GM06990 (cell line): ENCODE results near the gene KIAA1217.
A peak's percentile ranks its signal among the peaks of the same experiment; 100 is the strongest.

Source experiments
- DNase-seq: peaks from one replicate; pipeline ENCODE4 v3.0.0-alpha.2; 2011; ENCODE audit not compliant: insufficient read length; ENCODE audit errors: extremely low read depth
- H3K27me3 ChIP-seq: replicated peaks from 2 replicates; pipeline ENCODE4 v1.6.0; 2011; ENCODE audit warnings: low read length; ENCODE audit not compliant: control insufficient read depth, insufficient read depth
- H3K36me3 ChIP-seq: 2 replicates; pipeline ENCODE4 v1.5.1; 2011; ENCODE audit warnings: low read length; ENCODE audit not compliant: control insufficient read depth, insufficient read depth
- H3K4me3 ChIP-seq: replicated peaks from 2 replicates; pipeline ENCODE4 v1.5.1; 2011; ENCODE audit warnings: low read depth, mild to moderate bottlenecking, control low read depth, low read length
- CTCF ChIP-seq: IDR thresholded peaks from 2 replicates; pipeline ENCODE4 v1.5.1; 2011; ENCODE audit warnings: low read length, control low read depth, mild to moderate bottlenecking, inconsistent platforms; ENCODE audit not compliant: insufficient read depth, poor library complexity, severe bottlenecking

The KIAA1217 gene

GRCh38 chr10:24414597-24414996 is 205.7 kb downstream of the KIAA1217 start:
- Histone ChIP-seq H3K4me3 (no peak overlapping the region), H3K36me3 (no peaks in the 10 kb centered on the region), H3K27me3 (no peaks in the 10 kb centered on the region)
- no peak for DNase-seq
- no peak for TF ChIP-seq CTCF

- Histone ChIP-seq H3K4me3 (no peak overlapping the region), H3K36me3 (no peaks in the 10 kb centered on the region), H3K27me3 (no peaks in the 10 kb centered on the region)
- DNase-seq = no peak
- TF ChIP-seq CTCF = no peak
Measured at GRCh38 chr10:24415455-24416125, 206.7 kb downstream of the KIAA1217 start.

GRCh38 chr10:24416248-24416647 is 207.3 kb downstream of the KIAA1217 start:
- no peaks in the 10 kb centered on the region for H3K27me3 ChIP-seq
- H3K4me3 ChIP-seq = no peak overlapping the region
- no peak for TF ChIP-seq CTCF
- DNase-seq = no peak
- H3K36me3 ChIP-seq = no peaks in the 10 kb centered on the region

- H3K4me3 ChIP-seq = no peak overlapping the region
- no peaks in the 10 kb centered on the region for H3K27me3 ChIP-seq
- TF ChIP-seq CTCF = no peak
- no peak for DNase-seq
- no peaks in the 10 kb centered on the region for H3K36me3 ChIP-seq
Measured at GRCh38 chr10:24417053-24417452, 208.1 kb downstream of the KIAA1217 start.

GRCh38 chr10:24418532-24418931 is 209.6 kb downstream of the KIAA1217 start:
- no peak overlapping the region for H3K4me3 ChIP-seq
- DNase-seq = no peak
- H3K36me3 ChIP-seq = no peaks in the 10 kb centered on the region
- no peaks in the 10 kb centered on the region for H3K27me3 ChIP-seq
- TF ChIP-seq CTCF = peak; percentile 3

- no peak for TF ChIP-seq CTCF
- no peak overlapping the region for H3K4me3 ChIP-seq
- no peaks in the 10 kb centered on the region for H3K36me3 ChIP-seq
- H3K27me3 ChIP-seq = no peaks in the 10 kb centered on the region
- DNase-seq = no peak
Measured at GRCh38 chr10:24419066-24419465, 210.1 kb downstream of the KIAA1217 start.
